HG02623 (cell line): ENCODE results near the gene PDLIM7.
"Not testable (repeated sequence)": the region's sequence is repeated elsewhere in the genome, so short reads cannot be mapped to it uniquely, and the experiment has no call there.

ENCODE experiments used
- ATAC-seq: cut with Tn5 transposase; IDR thresholded peaks from one replicate; pipeline ENCODE4 v1.9.1; 2021; ENCODE audit warnings: moderate library complexity; ENCODE audit not compliant: unreplicated experiment

The PDLIM7 gene

DNA sequence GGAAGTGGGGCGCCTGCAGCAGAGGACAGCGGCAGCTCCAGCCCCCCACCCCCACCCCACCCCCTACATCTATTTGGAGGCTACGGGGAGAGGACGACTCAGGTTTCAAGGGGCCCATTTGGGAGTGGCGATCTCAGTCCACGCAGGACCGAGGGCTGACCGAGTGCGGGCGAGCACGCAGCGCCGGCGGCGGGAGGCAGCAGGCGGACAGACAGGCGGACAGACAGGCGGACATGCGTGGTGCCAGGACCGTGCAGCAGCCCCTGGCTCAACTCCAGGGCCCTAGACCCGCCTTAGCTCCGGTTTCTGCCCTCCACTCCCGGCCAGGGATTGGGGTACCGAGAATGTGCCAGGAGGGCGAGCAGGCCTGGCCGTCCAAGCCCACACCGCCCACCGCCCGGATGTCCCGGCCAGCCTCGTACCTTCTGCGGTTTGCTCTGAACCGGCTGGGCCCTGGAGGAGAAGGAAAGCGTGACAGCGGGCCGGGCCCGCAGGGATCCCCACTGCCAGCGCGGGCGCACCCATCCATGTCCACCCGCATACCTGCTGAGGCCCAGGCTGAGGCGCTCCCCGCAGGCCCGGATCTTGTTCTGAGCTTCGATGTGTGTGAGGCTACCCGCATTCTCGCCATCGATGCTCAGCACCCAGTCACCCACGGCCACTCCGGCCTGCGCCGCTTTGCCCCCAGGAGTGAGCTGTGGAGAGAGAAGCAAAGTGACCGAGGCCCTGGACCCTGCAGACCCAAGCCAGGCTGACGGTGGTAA, 5.2 kb downstream of the PDLIM7 start:
- ATAC-seq, result no peak

DNA sequence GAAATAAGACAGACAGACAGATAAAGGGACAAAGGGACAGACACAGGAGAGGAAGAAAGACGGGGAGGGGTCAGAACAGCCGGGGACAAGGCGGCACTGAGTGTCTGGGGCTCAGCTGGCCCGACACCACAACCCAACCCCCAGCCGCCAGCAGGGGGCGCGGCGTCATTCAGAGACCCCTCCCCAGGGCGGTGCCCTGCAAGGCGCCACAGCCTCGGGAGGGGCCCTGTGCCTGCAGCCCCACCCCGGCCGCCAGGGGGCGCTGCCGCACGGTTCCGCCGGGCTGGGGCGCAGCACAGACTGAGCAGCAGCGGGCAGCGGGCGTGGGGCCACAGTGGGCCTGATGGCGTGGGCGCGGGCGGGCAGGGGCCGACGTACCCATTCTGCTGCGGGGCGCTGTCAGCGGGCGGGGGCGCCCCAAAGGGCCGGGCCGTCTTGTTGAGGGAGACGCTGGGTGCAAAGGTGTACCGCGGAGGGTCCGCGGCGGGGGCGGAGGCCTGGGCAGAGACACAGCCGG, 5.9 kb downstream of the PDLIM7 start:
- ATAC-seq, result no peak

DNA sequence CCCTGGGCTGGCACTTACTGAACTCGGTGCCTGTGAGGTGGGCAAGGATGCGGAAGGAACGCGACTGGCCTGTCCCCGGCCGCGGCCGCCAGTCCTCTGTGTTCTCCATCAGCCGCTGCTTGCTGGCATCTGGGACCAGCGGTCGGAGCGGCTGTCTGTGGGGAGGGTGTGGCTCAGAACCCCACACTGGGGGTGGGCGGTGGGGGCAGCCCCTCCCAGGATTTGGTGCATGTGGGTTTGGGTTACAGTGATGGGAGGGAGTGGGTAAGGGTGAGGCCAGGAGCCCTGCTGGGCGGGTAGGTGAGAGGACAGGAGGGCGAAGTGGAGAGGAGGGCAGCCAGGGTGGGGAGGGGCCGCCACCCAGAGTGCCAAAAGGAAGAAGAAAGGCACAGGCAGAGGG, 6.4 kb downstream of the PDLIM7 start:
- ATAC-seq, result no peak

GRCh38 chr5:177490311-177490991, 7.0 kb downstream of the PDLIM7 start:
- no peak for ATAC-seq

- ATAC-seq, result no peak
Observed at GRCh38 chr5:177489119-177489716, 8.2 kb downstream of the PDLIM7 start.

GRCh38 chr5:177487975-177488374, 9.4 kb downstream of the PDLIM7 start:
- ATAC-seq, result no peak

- no peak for ATAC-seq
Observed at GRCh38 chr5:177487144-177487543, 10.3 kb downstream of the PDLIM7 start.

DNA sequence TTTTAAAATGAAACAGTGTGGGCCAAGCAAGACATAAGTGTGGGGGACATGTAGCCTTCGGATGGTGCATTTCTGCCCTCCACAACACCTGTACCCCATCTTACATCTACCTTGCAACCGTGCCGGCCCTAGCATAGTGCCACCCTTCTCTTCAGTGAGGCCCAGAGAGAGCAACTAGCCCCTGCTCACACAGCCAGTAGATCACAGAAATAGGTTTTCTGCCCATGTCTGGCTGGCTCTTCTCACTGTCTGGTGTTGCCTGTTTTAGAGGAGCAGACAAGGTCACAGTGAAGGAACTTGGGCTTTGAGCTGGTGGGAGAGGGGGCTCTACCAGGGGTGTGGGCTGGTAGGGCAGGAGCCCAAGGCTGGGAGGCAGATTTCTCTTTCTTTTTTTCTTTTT, 11.1 kb downstream of the PDLIM7 start:
- no peak for ATAC-seq

DNA sequence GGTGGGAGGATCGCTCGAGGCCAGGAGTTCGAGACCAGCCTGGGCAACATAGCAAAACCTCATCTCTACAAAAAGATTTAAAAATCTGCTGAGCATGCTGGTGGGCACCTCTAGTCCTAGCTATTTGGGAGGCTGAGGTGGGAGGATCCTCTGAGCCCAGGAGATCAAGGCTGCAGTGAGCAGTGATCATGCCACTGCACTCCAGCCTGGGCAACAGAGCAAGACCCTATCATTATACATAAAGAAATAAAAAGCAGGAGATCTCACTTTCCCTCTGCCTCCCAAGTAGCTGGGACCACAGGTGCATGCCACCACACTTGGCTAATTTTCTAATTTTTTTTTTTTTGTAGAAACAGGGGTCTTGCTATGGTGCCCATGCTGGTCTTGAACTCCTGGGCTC, 11.7 kb downstream of the PDLIM7 start:
- ATAC-seq, result not testable (repeated sequence)

DNA sequence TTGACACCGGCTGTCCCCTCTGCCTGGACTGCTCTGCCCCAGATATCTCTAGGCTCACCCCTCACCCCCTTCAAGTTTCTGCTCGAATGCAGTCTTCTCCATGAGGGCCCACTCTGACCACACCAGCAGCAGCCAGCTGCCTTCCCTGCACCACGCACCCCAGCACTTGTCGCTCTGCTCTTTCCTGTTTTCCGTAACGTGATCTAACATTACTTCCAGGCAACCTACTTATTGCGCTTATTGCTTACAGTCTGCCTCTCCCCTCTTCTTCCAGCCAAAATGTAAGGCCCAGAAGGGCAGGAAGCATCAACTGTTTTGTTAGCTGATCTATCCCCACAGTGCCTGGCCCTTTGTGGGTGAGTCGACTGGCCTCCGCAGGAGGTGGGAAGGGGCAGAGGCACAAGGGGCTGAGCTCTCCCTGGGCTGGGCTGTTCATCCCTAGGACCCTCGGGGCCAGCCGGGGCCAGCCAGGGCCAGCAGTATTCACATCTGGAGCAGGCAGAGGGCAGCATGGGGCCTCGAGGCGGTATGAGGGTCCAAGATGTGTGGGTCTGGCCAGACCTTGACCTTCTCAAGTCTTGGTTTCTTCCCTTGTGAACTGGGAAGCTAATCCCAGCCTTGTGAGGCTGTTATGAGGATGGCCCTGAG, 12.4 kb downstream of the PDLIM7 start:
- ATAC-seq, result no peak

- ATAC-seq, result no peak
Observed at GRCh38 chr5:177483994-177484901, 13.2 kb downstream of the PDLIM7 start.

GRCh38 chr5:177483042-177483441, 14.4 kb downstream of the PDLIM7 start:
- ATAC-seq, result no peak

GRCh38 chr5:177482359-177482795, 15.0 kb downstream of the PDLIM7 start:
- ATAC-seq, result no peak

DNA sequence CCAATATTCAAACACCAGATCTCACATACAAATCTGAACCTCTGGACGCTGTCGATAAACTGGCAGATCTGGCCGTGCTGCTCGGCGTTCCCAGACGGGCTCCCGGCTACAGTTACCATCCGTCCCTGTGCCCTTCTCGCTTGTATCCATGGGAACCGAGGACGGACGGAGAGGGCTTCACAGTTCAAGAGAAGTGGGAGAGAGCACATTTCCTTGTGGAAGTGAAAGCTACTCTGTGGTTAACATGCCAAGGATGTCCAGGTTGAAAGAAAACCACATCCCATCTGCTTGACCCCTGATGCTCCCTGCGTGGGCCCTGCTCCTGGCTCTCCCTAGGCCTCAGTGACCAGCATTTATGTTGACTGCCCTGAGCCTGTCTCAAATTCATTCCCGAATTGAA, 17.6 kb downstream of the PDLIM7 start:
- no peak for ATAC-seq

- no peak for ATAC-seq
Observed at GRCh38 chr5:177478711-177479646, 18.4 kb downstream of the PDLIM7 start.

DNA sequence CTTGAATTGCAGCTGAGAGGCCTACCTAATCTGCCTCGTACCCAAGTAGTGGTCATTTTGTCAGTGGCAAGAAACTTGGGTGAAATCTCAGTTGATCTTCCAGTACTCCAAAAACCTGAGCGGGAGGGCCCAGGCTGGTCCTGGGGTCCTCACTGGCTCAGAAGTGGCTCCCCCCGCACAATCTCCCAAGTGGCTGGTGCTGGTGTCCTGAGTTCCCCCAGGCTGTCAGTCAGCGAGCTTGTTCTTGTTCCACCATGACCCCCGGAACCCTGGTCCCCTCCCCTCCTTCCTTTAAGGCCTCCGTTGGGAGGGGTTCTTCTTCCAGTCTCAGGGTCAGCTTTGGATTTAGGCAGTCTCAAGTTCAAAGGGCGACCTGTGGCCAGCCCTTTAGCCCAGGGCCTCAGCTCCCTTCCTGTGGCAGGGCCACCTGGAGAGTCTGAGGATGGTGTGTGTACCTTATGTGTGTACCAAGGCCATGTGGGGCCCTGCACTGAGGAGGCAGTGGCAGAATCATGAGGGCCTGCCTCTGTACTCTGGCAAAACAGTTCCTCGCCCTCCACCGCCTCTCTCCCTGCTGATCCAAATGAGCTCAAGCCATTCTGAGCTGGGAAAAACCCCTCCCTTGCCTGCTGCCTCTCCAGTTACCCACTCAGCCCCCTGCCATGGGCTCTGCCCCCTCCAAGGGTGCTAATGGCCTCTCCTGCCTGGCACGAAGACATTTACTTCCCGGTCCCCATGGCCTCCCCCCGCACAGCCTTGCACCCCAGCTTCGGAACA, 19.5 kb downstream of the PDLIM7 start:
- ATAC-seq, result no peak

DNA sequence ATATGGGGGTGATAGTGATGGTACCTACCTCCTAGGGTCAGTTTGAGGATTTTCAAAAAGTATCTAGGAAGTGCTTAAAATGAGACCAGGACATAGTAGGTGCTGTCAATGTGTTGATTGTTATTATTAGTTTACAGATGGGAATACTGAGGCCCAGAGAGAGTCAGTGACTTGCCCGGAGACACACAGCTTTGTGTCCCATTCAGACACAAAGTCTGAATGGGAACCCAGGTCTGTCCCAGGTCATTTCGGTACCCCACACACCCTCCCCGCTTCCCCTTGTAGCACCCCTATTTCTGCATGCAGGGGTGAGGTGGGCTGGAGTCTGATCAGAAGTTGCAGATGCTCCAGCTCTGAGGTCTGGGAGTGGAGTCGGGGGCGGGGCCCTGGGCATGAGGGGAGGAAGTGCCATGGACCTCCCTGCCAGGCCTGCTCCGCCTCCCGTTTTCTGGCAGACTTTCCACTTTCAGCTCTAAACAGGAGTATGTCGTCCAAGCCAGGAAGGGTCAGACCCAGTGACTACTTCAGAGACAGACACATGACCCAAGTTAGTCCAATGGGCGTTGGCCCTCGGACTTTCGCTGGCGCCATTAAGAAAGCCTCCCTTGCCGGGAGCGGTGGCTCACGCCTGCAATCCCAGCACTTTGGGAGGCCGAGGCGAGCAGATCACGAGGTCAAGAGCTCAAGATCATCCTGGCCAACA, 20.7 kb downstream of the PDLIM7 start:
- no peak for ATAC-seq
